ENCODE results near the gene APRT. TPM values are rescaled to one million over a fixed set of nuclear protein-coding genes. Genes with fewer than 3 reads are reported as not detected.

APRT gene, protein sequence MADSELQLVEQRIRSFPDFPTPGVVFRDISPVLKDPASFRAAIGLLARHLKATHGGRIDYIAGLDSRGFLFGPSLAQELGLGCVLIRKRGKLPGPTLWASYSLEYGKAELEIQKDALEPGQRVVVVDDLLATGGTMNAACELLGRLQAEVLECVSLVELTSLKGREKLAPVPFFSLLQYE
- total RNA-seq, result 45.3 TPM
- long read RNA-seq, transcript APRT-201 (5 exons, 947 nt), result major isoform, 22 of 35 reads
- long read RNA-seq, partial matches to known transcripts, result 6 of 35 reads
- long read RNA-seq, other reads (novel, unspliced or antisense), result 1 of 35 reads

- intact Hi-C loops (cut with DNase I), result loop anchor here (1.0 to 5.0 kb wide), 4 partner anchors 45 to 405 kb away; partner anchors contain the start of genes CDH15, TRAPPC2L and ZNF778
- DNase-seq (ENCODE audit: missing footprints), result peak; percentile 96
Observed at GRCh38 chr16:88811769-88812512, at the start of gene APRT. Gene APRT (minus strand): TSS chr16:88811928. CDS start chr16:88811899, 29 bp downstream.

GRCh38 chr16:88861359-88861758 lies 49.6 kb upstream of the APRT start:
- DNase-seq (ENCODE audit: missing footprints) (no peak), ATAC-seq (no peak)
- intact Hi-C loops (cut with DNase I), result no loop called here

More at GRCh38 chr16:88811769-88812512, at the start of gene APRT:
- peak; percentile 94 for ATAC-seq

- no peak for DNase-seq (ENCODE audit: missing footprints)
- ATAC-seq, result no peak
- intact Hi-C loops (cut with DNase I), result loop anchor here (5.0 kb wide), 2 partner anchors 122 to 358 kb away; partner anchors contain the start of gene ZNF778
Observed at GRCh38 chr16:88859381-88860091, 47.8 kb upstream of the APRT start.

DNA sequence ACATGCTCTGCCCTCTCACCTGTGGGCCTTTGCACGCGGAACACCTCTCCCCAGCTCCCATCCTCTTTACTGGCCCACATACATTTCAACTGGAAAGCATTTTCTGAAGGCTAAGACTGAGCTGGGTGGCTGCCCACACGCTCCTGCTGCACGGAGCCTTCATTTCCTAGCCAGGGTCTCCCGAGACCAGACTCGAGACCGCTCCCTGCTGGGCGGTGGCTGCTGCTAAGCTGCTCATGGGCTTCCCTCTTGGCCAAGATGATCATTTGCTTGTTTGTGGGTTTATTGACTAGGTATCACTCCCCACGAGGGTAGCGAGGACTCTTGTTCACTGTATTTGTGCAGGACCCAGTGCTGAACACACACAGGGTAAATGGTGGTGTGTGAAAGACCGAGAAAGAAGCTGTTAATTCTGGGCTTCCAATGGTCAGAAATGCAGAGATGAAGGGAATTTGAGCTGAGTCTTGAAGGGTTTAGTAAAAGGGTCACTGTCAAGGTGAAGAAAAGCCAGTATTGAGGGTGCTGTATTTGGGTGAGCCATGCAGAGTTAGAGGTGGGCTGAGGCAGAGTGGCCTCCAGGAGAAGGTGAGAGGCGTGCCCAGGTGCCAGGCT lies 46.1 kb upstream of the APRT start:
- intact Hi-C loops (cut with DNase I), result loop anchor here (1.0 to 5.0 kb wide), 3 partner anchors 46 to 359 kb away; partner anchors contain the start of gene ZNF778
- ATAC-seq, result peak; percentile 71
- DNase-seq (ENCODE audit: missing footprints), result peak; percentile 87

DNA sequence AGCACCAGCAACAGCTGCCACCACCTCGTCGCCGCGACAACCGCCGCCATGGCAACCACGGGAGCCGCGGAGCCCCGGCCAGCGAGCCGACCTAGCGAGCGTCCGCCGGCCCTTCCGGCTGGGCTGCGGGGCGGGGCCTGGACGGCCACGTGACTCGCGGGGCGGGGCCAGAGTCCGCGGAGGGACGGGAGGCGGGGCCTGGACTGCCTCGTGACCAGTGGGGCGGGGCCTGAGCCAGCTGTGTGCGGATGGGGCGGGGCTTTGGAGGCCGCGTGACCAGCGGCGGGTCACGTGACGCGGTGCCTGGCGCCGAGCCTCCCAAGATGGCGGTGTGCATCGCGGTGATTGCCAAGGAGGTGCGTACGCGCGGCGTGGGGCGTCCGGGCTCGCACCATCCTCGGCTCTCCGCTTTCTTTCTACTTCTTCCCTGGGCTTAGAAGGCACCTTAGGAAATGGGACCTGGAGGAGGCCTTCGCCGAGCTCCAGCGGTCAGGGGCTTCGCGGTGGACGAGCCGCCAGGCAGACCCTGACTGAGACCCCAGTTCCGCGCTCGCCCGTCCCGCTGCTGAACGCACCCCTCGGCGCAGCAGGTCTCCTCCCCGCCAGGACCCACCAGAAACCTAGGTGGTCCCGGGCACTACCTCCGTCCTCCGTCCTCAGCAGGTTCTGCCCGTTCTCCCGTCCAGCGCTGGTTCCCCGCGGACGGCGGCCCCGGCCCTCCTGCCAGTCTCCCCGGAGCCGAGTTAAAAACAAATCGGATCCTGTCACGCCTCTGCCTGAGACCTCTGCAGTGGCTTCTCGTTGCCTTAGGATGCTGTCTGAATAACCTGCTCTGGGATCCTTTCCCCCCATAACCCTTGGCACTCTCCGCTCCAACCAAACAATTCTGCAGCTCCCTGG lies 45.4 kb upstream of the APRT start, which contains the start of the genes GALNS and TRAPPC2L:
Gene GALNS (minus strand): TSS at position 120 of the 900 bp plus-strand sequence. CDS start 70 bp downstream, at position 50.
Gene TRAPPC2L (plus strand): TSS at position 300 of the 900 bp plus-strand sequence. CDS start 24 bp downstream, at position 324.
- DNase-seq (ENCODE audit: missing footprints), result peak; percentile 100
- intact Hi-C loops (cut with DNase I), result loop anchor here (1.0 to 5.0 kb wide), 3 partner anchors 45 to 360 kb away; partner anchors contain the start of gene ZNF778
- peak; percentile 98 for ATAC-seq

GRCh38 chr16:88856122-88856827 lies 44.5 kb upstream of the APRT start:
- intact Hi-C loops (cut with DNase I), result loop anchor here (5.0 kb wide), 2 partner anchors 119 to 361 kb away; partner anchors contain the start of gene ZNF778
- ATAC-seq, result peak; percentile 51
- no peak for DNase-seq (ENCODE audit: missing footprints)

- ATAC-seq, result no peak
- no peak for DNase-seq (ENCODE audit: missing footprints)
- intact Hi-C loops (cut with DNase I), result loop anchor here (5.0 kb wide), 2 partner anchors 118 to 362 kb away; partner anchors contain the start of gene ZNF778
Observed at GRCh38 chr16:88855736-88856121, 44.0 kb upstream of the APRT start.

DNA sequence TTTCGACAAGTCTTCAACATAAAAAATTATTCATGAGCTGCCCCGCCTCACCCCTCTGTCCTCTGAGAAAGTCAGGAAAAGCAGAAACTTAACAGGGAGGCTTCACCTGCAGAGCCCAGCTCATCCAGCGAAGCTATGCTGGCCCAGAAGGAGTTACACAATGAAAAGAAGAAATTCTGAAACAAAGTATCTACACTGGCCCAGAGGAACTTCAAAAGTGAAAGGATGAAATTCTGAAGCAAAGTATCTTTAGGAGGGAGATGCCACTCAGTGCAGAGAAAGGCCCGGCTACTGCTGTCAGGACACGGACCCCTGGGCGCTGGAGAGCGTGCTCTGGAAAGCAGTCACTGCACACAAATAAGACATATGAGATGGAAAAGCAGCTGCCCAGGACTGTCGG lies 43.4 kb upstream of the APRT start:
- DNase-seq (ENCODE audit: missing footprints) (no peak), ATAC-seq (no peak)
- intact Hi-C loops (cut with DNase I), result loop anchor here (5.0 kb wide), 2 partner anchors 118 to 362 kb away; partner anchors contain the start of gene ZNF778

DNA sequence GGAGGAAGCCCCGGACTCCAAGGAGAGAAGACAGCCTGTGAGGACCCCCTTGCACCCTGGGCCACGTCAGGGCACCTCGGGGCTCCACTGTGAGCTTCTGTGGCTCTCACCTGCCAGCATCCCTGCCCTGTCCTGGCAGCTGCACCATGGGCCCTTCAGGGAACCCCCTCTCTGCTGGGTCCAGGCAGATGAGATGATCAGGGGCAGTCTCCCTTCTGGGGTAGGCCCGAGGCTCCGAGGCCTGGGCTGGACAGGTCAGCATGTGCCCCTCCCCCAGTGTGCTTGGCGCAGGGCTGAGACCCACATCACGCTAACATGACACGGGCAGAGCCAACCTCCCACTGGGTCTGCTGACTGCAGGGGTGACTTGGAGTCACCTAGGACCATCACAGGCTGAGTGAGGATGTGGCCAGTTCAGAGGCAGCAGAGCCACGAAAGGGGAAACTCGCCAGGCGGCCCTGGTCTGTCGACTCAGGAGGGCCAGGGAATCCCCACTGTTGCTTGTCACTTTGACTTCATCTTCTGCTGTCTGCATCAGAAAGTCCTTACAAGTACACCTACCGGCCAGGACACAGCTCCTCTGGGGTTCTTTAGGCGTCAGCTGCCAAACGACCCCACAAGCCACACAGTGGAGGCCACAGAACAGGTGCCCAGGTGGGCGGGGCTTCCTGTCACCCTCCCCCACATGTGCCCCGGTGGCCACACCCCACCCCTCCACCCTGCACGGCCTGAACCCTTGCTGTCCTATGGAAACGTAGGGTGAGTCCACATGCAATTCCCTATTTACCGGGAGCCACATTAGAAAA lies 42.8 kb upstream of the APRT start:
- ATAC-seq, result no peak
- intact Hi-C loops (cut with DNase I), result loop anchor here (5.0 kb wide), 2 partner anchors 117 to 363 kb away; partner anchors contain the start of gene ZNF778
- DNase-seq (ENCODE audit: missing footprints), result no peak

GRCh38 chr16:88853325-88853941 lies 41.7 kb upstream of the APRT start:
- ATAC-seq (no peak), DNase-seq (ENCODE audit: missing footprints) (no peak)
- intact Hi-C loops (cut with DNase I), result no loop called here

- intact Hi-C loops (cut with DNase I), result no loop called here
- no peak for DNase-seq (ENCODE audit: missing footprints)
- no peak for ATAC-seq
Observed at GRCh38 chr16:88851616-88852015, 39.9 kb upstream of the APRT start.

DNA sequence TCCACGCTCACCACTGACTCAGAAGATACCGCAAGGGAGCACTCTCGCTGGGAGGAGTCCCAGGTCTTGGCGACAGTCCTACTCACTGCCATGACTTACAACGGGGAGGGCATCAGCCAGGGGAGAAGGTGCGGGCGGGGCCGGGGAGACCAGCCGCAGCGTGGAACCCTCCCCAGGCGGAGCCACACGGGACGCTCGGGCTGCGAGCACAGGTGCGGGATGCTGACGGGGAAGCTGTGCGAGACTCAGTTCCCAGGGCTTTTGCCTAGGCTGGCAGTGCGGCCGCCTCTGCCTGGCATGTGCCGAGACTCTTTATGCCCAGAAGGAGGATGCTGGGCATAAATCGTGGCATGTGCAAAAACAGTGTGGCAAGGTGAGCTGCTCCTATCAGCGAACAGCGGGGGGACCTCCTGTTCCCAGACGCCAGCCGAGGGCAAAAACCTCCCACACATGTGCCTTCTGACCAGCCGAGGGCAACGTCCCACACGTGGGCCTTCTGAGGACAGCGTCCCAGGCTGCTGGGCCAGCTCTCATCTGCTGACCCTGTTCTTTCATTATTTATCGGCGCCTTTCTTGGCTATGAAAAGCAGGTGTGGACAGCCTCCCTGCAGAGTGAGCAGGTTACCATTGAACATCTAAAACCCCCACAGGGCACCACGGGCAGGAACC lies 38.9 kb upstream of the APRT start:
- DNase-seq (ENCODE audit: missing footprints) (no peak), ATAC-seq (no peak)
- intact Hi-C loops (cut with DNase I), result no loop called here

DNA sequence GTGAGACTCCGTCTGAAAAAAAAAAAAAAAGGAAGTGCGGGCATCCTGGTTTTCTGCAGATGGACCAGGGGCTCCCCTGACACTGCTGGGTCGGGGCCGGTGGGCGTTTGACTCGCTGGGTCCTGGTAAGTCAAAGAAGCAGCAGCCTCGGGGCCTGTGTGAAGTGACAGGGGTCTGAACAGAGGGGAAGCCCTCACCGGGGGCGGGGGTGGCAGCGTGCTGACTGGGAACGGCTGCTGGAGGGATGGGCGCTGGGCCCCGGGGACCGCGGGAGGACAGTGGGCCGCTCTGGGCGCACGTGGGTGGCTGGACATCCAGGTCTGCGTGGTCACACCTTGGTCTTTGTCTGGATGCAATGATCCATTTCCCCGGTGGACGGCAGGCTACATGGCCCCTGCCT lies 36.8 kb upstream of the APRT start:
- ATAC-seq (no peak), DNase-seq (ENCODE audit: missing footprints) (no peak)
- intact Hi-C loops (cut with DNase I), result no loop called here

- intact Hi-C loops (cut with DNase I), result no loop called here
- ATAC-seq (no peak), DNase-seq (ENCODE audit: missing footprints) (no peak)
Observed at GRCh38 chr16:88847654-88848053, 35.9 kb upstream of the APRT start.

DNA sequence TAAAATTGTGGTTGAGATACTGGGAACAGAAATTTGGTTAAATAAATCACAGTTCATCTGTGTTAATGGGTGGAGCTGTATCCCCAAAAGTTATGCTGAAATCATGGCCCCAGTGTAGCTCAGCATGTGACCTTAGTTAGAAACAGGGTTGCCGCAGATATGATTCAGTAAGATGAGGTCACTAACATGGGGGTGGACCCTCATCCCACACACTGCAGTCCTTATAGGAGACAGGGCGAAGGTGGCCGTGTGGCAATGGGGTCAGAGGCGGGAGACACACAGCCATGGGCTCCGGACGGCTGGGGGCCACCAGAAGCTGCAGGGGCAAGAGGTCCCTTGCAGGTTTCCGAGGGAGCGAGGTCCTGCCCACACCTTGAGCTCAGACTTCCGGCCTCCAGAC lies 34.4 kb upstream of the APRT start:
- ATAC-seq (no peak), DNase-seq (ENCODE audit: missing footprints) (no peak)
- intact Hi-C loops (cut with DNase I), result no loop called here
